B cell (primary cell): ENCODE measurements around the gene CSRP2.

Source experiments
- EZH2 ChIP-seq: IDR thresholded peaks from 2 replicates; pipeline ENCODE4 v1.6.1; 2012; ENCODE audit warnings: borderline replicate concordance, low read depth, mild to moderate bottlenecking, moderate library complexity, low read length; ENCODE audit not compliant: insufficient read depth, poor library complexity, severe bottlenecking
- TF ChIP-seq, protein P1 (sequence below): fragments of 200-600 bp; IDR thresholded peaks from one replicate; pipeline ENCODE4 v1.8.0; 2022; ENCODE audit warnings: antibody characterized with exemption, mild to moderate bottlenecking

DNA sequence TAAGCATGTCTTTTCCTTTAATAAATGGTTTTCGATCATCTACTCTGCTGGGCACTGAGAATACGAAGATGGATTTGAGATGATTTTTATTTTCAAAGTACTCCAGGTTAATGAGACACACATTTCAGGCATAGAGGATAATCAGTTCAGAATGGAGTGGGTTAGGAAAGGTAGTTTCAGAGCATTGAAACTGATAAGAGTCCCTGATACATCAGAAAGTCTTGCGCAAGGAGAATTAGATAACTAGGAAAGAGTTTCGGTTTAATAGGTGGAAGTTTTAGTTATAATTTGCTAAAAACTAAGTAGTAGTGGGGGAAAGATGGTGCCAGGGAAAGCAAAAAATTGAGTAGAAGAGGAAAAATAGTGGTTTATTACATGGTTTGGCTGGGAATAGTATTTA, 64.8 kb downstream of the CSRP2 start:
- TF ChIP-seq, protein P1, sequence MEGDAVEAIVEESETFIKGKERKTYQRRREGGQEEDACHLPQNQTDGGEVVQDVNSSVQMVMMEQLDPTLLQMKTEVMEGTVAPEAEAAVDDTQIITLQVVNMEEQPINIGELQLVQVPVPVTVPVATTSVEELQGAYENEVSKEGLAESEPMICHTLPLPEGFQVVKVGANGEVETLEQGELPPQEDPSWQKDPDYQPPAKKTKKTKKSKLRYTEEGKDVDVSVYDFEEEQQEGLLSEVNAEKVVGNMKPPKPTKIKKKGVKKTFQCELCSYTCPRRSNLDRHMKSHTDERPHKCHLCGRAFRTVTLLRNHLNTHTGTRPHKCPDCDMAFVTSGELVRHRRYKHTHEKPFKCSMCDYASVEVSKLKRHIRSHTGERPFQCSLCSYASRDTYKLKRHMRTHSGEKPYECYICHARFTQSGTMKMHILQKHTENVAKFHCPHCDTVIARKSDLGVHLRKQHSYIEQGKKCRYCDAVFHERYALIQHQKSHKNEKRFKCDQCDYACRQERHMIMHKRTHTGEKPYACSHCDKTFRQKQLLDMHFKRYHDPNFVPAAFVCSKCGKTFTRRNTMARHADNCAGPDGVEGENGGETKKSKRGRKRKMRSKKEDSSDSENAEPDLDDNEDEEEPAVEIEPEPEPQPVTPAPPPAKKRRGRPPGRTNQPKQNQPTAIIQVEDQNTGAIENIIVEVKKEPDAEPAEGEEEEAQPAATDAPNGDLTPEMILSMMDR: no peak
- no peak for TF ChIP-seq EZH2
